Measurements from ENCODE around the gene ITGA11.

ITGA11 gene

GRCh38 chr15:68383161-68384074 is 48.5 kb downstream of the ITGA11 start:
- FAIRE-seq (peak; percentile 76), DNase-seq (ENCODE audit: insufficient read length) (peak; percentile 54)
- TF ChIP-seq POLR2A (IDR thresholded peaks at IDR 0.05; ENCODE audit: low read depth, low read length) (no peak), TAF1 (IDR thresholded peaks at IDR 0.05; ENCODE audit: borderline replicate concordance, low read depth, low read length) (no peak), POLR2AphosphoS5 (IDR thresholded peaks at IDR 0.05; ENCODE audit: low read depth, low read length) (no peak)

GRCh38 chr15:68382286-68383007 is 49.5 kb downstream of the ITGA11 start:
- FAIRE-seq: no peak
- TF ChIP-seq POLR2AphosphoS5 (IDR thresholded peaks at IDR 0.05; ENCODE audit: low read depth, low read length) (no peak), POLR2A (IDR thresholded peaks at IDR 0.05; ENCODE audit: low read depth, low read length) (no peak), TAF1 (IDR thresholded peaks at IDR 0.05; ENCODE audit: borderline replicate concordance, low read depth, low read length) (no peak)
- no peak for DNase-seq (ENCODE audit: insufficient read length)

GRCh38 chr15:68380456-68380855 is 51.5 kb downstream of the ITGA11 start:
- FAIRE-seq (no peak), DNase-seq (ENCODE audit: insufficient read length) (no peak)
- TF ChIP-seq POLR2A (IDR thresholded peaks at IDR 0.05; ENCODE audit: low read depth, low read length) (no peak), POLR2AphosphoS5 (IDR thresholded peaks at IDR 0.05; ENCODE audit: low read depth, low read length) (no peak), TAF1 (IDR thresholded peaks at IDR 0.05; ENCODE audit: borderline replicate concordance, low read depth, low read length) (no peak)

- FAIRE-seq (no peak), DNase-seq (ENCODE audit: insufficient read length) (no peak)
- TF ChIP-seq POLR2A (IDR thresholded peaks at IDR 0.05; ENCODE audit: low read depth, low read length) (no peak), TAF1 (IDR thresholded peaks at IDR 0.05; ENCODE audit: borderline replicate concordance, low read depth, low read length) (no peak), POLR2AphosphoS5 (IDR thresholded peaks at IDR 0.05; ENCODE audit: low read depth, low read length) (no peak)
Observed at GRCh38 chr15:68379759-68380290, 52.1 kb downstream of the ITGA11 start.

GRCh38 chr15:68379058-68379758 is 52.8 kb downstream of the ITGA11 start:
- FAIRE-seq (no peak), DNase-seq (ENCODE audit: insufficient read length) (no peak)
- TF ChIP-seq POLR2A (IDR thresholded peaks at IDR 0.05; ENCODE audit: low read depth, low read length): no peak
- TF ChIP-seq TAF1 (IDR thresholded peaks at IDR 0.05; ENCODE audit: borderline replicate concordance, low read depth, low read length): no peak
- TF ChIP-seq POLR2AphosphoS5 (IDR thresholded peaks at IDR 0.05; ENCODE audit: low read depth, low read length): no peak

GRCh38 chr15:68378595-68378994 is 53.4 kb downstream of the ITGA11 start:
- no peak for FAIRE-seq
- no peak for DNase-seq (ENCODE audit: insufficient read length)
- TF ChIP-seq TAF1 (IDR thresholded peaks at IDR 0.05; ENCODE audit: borderline replicate concordance, low read depth, low read length): no peak
- no peak for TF ChIP-seq POLR2AphosphoS5 (IDR thresholded peaks at IDR 0.05; ENCODE audit: low read depth, low read length)
- TF ChIP-seq POLR2A (IDR thresholded peaks at IDR 0.05; ENCODE audit: low read depth, low read length): no peak

GRCh38 chr15:68377766-68378165 is 54.2 kb downstream of the ITGA11 start:
- FAIRE-seq: no peak
- TF ChIP-seq POLR2AphosphoS5 (IDR thresholded peaks at IDR 0.05; ENCODE audit: low read depth, low read length) (no peak), POLR2A (IDR thresholded peaks at IDR 0.05; ENCODE audit: low read depth, low read length) (no peak), TAF1 (IDR thresholded peaks at IDR 0.05; ENCODE audit: borderline replicate concordance, low read depth, low read length) (no peak)
- DNase-seq (ENCODE audit: insufficient read length): no peak

- no peak for FAIRE-seq
- DNase-seq (ENCODE audit: insufficient read length): no peak
- no peak for TF ChIP-seq POLR2A (IDR thresholded peaks at IDR 0.05; ENCODE audit: low read depth, low read length)
- no peak for TF ChIP-seq TAF1 (IDR thresholded peaks at IDR 0.05; ENCODE audit: borderline replicate concordance, low read depth, low read length)
- no peak for TF ChIP-seq POLR2AphosphoS5 (IDR thresholded peaks at IDR 0.05; ENCODE audit: low read depth, low read length)
Observed at GRCh38 chr15:68376447-68377060, 55.4 kb downstream of the ITGA11 start.

GRCh38 chr15:68375716-68376220 is 56.2 kb downstream of the ITGA11 start:
- DNase-seq (ENCODE audit: insufficient read length): no peak
- TF ChIP-seq POLR2A (IDR thresholded peaks at IDR 0.05; ENCODE audit: low read depth, low read length) (no peak), POLR2AphosphoS5 (IDR thresholded peaks at IDR 0.05; ENCODE audit: low read depth, low read length) (no peak), TAF1 (IDR thresholded peaks at IDR 0.05; ENCODE audit: borderline replicate concordance, low read depth, low read length) (no peak)
- FAIRE-seq: no peak

GRCh38 chr15:68375191-68375631 is 56.8 kb downstream of the ITGA11 start:
- DNase-seq (ENCODE audit: insufficient read length): no peak
- no peak for TF ChIP-seq POLR2A (IDR thresholded peaks at IDR 0.05; ENCODE audit: low read depth, low read length)
- TF ChIP-seq TAF1 (IDR thresholded peaks at IDR 0.05; ENCODE audit: borderline replicate concordance, low read depth, low read length): no peak
- no peak for TF ChIP-seq POLR2AphosphoS5 (IDR thresholded peaks at IDR 0.05; ENCODE audit: low read depth, low read length)
- no peak for FAIRE-seq

Data from GM12892 (cell line).